ENCODE measurements around the gene CELA3A.

Gene CELA3A

DNA sequence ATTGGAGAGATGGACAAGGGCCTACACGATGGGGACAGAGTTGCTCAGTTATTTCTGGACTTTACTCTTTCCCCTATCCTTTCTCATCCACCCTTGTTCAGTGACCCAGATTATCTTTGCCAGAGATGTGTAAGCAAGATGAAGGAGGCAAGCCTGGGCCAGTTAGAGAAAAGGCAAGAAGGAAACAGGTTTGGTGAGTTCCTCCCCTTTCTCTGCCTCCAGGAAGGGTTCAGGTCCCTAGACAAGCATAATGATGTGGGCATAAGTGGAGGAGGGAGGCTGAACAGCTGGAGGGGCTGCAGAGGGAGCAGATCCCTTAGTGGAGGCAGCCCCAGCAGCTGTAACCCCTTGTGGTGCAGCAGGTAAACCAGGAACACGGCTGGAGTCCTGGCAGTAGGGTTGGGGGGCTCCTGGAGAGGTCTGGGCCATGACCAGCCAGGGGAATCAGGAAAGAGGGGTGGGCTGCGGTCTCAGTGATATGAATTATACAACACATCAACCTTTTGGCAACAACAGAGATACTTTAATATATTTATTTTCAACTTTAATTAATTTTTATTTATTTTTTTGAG, 41.8 kb downstream of the CELA3A start:
- H3K27me3 Mint-ChIP-seq, result no peaks in the 10 kb centered on the region
- H3K4me1 Mint-ChIP-seq, result peaks cover 37 to 57% of the 10 kb centered on the region in 2 donors
- peaks cover 1 to 4% of the 10 kb centered on the region in 2 donors for H3K36me3 Mint-ChIP-seq
- H3K27ac Mint-ChIP-seq, result peak overlapping the region; percentile 11
- DNase-seq, result no peak
- ATAC-seq (replicated peaks), result no peak
- peaks cover 3 to 4% of the 10 kb centered on the region in 2 donors for H3K9me3 Mint-ChIP-seq
- no peak overlapping the region for H3K4me3 Mint-ChIP-seq

DNA sequence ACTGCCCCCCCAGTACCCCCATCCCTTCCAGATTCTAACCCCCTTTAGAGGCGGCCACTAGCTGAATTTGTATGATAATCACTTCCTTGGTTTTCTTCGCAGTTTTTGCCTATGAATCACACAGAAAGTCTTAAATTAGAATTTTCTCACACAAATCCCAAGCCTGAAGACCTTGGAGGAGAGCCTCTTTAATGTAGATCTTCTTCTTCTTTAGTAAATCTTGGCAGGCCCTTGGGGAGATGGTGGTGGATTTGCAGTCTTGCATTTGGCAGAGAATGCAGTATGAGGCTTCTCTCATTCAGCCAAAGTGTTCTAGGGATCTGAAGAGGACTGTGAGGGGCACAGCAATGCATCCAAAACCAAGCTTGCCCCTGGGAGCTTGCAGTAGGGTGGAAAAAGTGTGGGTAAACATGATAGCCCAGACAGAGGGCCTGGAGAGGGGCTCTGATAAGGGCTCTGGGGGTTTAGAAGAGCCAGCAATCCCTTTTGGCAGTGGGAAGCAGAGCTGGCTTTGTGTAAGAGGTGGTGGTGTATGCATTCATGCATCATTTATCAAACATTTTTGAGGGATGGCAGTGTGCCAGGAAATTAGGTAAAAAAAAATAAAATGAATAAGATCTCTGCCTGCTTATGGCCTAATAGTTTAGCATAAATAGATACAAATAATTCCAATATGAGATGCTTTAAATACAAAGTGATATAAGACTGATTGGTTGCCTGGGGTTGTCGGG, 43.4 kb downstream of the CELA3A start:
- Mint-ChIP-seq H3K4me1 (peaks cover 38 to 62% of the 10 kb centered on the region in 2 donors), H3K27me3 (no peaks in the 10 kb centered on the region), H3K36me3 (peaks cover 1 to 4% of the 10 kb centered on the region in 2 donors), H3K4me3 (no peak overlapping the region), H3K27ac (peak overlapping the region; percentile 15), H3K9me3 (peaks cover 3 to 4% of the 10 kb centered on the region in 2 donors)
- no peak for DNase-seq
- no peak for ATAC-seq (replicated peaks)

DNA sequence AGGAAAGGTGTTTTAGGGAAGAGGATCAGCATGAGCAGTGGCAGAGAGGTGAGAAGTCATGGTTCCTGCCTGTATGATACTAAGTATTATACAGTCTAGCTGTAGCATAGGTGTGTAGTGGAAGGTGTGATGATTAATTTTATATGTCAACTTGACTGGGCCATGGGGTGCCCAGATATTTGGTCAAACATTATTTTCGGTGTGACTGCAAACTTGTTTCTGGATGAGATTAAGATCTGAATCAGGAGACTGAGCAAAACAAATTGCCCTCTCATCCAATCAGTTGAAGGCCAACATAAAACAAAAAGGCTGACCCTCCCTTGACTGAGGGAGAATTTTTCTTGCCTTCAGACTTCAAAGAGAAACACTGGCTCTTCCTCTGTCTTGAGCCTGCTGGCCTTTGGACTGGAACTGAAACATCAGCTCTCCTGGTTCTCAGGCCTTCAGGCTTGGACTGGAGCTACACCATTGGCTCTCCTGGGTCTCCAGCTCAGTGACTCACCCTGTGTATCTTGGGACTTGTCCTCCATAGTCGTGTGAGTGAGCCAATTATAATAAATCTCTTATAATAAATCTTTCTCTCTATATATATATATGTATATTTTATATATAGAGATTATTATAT, 44.3 kb downstream of the CELA3A start:
- peaks cover 32 to 56% of the 10 kb centered on the region in 2 donors for H3K4me1 Mint-ChIP-seq
- no peak overlapping the region for H3K4me3 Mint-ChIP-seq
- no peaks in the 10 kb centered on the region for H3K27me3 Mint-ChIP-seq
- peak overlapping the region; percentile 15 for H3K27ac Mint-ChIP-seq
- no peak for ATAC-seq (replicated peaks)
- peaks cover 1 to 4% of the 10 kb centered on the region in 2 donors for H3K36me3 Mint-ChIP-seq
- no peak for DNase-seq
- H3K9me3 Mint-ChIP-seq, result peaks cover 3 to 4% of the 10 kb centered on the region in 2 donors

DNA sequence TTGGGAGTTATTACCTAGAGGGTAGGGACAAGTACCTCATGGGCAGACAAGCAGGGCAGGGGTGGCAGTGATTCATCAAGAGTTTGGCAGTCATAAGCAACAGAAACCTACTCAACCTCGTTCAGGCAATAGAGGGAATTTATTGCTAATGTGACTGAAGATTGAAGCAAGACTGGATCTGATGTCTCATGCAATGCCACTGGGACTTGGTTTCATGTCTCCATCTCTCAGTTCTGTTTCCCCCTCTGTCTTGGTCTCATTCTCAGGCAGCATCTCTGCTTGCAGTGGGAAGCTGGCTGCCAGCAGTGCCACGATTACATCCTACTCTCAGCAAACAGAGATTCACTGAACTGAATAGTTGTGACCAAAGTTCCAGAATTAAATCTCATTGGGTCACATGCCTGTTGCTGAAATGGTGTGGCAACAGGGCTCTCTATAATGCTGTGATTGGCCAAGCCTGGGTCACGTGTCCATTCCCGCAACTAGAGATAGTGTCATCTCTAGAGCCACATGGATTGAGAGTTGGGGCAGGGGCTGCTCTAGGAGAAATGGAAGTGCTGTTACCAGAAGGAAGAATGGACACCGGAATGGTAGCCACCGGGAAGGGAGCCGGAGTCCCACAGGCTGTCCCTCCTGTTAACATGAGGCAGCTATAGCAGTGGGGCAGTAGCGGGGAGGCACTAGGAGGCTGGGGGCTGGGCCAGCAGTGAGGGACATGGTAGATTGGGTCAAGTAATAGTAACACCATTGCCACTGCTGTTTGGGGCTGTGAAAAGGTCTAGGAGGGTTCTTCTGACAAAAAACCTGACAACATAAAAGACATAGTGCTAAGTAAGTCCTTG, 47.1 kb downstream of the CELA3A start:
- peak overlapping the region; percentile 37 to 54 for H3K4me3 Mint-ChIP-seq
- H3K4me1 Mint-ChIP-seq, result peaks cover 21 to 48% of the 10 kb centered on the region in 2 donors
- H3K27me3 Mint-ChIP-seq, result no peaks in the 10 kb centered on the region
- DNase-seq, result peak; percentile 54
- H3K36me3 Mint-ChIP-seq, result peaks cover 1 to 11% of the 10 kb centered on the region in 2 donors
- peaks cover 3 to 4% of the 10 kb centered on the region in 2 donors for H3K9me3 Mint-ChIP-seq
- H3K27ac Mint-ChIP-seq, result peak overlapping the region; percentile 91
- ATAC-seq (replicated peaks), result peak; percentile 58 to 62

DNA sequence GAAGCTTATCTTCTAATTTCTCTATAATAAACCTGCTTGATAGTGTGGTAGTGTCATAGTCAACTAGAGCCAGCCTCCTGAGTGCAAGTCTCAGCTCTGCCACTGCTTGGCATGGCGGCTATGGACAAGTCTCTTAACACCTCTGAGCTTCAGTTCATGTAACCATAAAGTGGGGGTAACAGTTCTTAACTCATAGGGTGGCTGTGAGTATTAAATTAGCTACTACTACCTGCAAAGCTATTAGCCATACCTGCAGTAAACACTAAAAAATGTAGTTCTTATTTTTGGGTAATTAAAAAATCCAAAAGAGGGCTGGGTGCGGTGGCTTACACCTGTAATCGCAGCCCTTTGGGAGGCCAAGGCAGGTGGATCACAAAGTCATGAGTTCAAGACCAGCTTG, 48.9 kb downstream of the CELA3A start:
- Mint-ChIP-seq H3K27me3 (no peaks in the 10 kb centered on the region), H3K9me3 (peaks cover 2% of the 10 kb centered on the region in 2 donors), H3K4me3 (no peak overlapping the region), H3K27ac (no peak overlapping the region), H3K36me3 (peaks cover 6 to 20% of the 10 kb centered on the region in 2 donors), H3K4me1 (peaks cover 20 to 53% of the 10 kb centered on the region in 2 donors)
- DNase-seq (no peak), ATAC-seq (replicated peaks) (no peak)

DNA sequence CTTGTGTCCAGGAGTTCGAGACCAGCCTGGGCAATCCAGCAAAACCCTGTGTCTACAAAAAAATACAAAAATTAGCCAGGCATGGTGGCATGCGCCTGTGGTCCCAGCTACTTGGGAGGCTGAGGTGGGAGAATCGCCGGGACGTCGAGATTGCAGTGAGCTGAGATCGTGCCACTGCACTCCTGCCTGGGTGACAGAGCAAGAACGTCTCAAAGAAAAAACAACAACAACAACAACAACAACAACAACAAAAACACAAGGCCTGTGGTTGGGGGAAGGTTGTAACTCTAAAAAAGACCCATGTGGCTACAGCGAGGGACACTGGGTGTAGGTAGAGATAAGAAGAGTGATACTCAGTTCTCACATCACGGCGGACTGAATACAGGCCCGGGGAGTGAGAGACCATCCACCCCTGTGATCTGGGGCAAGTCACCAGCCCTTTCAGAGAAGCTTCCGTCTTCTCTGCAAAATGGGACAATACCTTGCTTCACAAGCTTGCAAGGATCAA, 50.2 kb downstream of the CELA3A start:
- Mint-ChIP-seq H3K27me3 (no peaks in the 10 kb centered on the region), H3K27ac (peak overlapping the region; percentile 98), H3K4me1 (peaks cover 25 to 63% of the 10 kb centered on the region in 2 donors), H3K9me3 (no peaks in the 10 kb centered on the region), H3K36me3 (peaks cover 14 to 26% of the 10 kb centered on the region in 2 donors), H3K4me3 (peak overlapping the region; percentile 89)
- ATAC-seq (replicated peaks), result no peak
- no peak for DNase-seq

DNA sequence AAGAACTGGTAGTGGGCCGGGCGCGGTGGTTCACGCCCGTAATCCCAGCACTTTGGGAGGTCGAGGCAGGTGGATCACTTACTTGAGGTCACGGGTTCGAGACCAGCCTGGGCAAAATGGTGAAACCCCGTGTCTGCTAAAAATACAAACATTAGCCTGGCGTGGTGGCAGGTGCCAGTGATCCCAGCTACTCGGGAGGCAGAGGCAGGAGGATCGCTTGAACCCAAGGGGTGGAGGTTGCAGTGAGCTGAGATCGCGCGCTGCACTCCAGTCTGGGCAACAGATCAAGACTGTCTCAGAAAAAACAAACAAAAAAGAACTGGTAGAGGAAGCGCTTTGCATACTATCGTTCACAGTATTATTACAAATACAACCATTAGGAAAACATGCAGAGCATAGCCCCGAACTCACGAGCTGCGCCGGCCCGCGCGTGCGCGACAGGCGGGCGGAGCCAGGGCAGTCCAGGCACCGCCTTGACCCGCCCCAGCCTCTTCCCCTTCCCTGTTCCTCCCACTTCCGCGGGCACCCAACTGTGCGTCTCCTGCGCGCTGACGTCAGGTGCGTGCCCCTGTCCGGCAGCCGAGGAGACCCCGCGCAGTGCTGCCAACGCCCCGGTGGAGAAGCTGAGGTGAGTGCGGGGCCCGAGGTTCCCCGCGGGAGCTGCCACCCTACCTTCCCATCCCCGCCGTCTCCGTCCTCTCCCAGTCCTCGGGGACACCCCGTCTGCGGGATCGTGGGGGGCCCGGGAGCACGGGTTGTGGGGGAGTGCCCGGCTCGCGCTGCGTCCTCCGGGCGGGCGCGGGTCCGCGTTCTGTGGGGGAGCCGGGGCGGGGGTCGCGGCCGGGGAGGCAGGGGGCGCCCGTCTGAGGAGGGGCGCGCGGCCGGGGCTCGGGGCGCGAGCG, 50.9 kb downstream of the CELA3A start, which contains the start of gene CDC42:
Gene CDC42, plus strand, starts transcription at position 595 of the 902 bp plus-strand sequence. CDS start 25,770 bp downstream, outside the sequence.
- H3K27me3 Mint-ChIP-seq, result no peaks in the 10 kb centered on the region
- peaks cover 16 to 32% of the 10 kb centered on the region in 2 donors for H3K36me3 Mint-ChIP-seq
- peaks cover 27 to 65% of the 10 kb centered on the region in 2 donors for H3K4me1 Mint-ChIP-seq
- peak; percentile 97 for DNase-seq
- ATAC-seq (replicated peaks), result peak; percentile 89 to 93
- H3K4me3 Mint-ChIP-seq, result peak within 1 kb of the TSS; percentile 89 to 96
- H3K27ac Mint-ChIP-seq, result peak within 1 kb of the TSS; percentile 98
- no peaks in the 10 kb centered on the region for H3K9me3 Mint-ChIP-seq

DNA sequence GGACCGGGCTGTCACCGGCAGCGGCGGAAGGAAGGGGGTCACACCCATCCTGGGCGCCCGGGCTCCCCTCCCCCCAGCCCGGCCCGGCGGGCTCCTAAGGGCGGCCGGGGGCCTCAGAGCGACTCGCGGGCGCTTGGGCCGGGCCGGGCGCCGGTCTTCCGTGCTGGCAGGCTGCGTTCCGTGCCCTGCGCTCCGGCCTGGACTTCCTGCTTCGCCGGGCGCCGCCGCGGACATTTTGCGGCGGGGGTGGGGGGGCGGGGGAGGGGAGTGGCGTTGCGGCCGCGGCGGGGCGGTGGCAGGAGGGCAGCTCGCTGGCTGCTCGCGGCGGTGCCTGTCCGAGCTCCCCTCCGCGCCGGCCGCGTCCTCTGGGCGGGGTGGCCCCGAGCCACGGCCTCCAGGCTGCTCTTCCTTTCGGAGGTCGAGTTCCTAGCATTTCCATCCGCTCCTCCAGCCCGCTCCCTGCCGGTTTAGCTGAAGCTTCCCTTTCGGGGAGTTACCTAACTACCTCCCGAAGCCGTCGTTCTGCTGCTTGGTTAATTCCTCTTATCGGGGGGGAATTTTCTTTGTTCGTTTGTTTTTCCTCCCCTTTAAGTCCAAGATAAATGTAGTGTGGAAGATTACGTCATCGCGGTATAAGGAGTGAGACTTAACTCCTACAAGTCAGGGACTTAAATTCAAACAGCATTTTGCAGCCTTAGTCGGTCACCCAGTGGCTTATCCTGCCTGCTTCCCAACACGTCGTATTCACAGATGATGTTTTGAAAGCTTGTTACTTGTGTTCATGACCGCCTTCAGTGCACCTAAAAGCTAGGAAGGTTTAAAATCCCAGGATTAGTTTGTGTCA, 51.8 kb downstream of the CELA3A start:
- Mint-ChIP-seq H3K4me1 (peaks cover 22 to 63% of the 10 kb centered on the region in 2 donors), H3K27ac (peak overlapping the region; percentile 98), H3K36me3 (peaks cover 22 to 33% of the 10 kb centered on the region in 2 donors), H3K9me3 (no peaks in the 10 kb centered on the region), H3K27me3 (no peaks in the 10 kb centered on the region), H3K4me3 (peak overlapping the region; percentile 89 to 96)
- DNase-seq (peak; percentile 53), ATAC-seq (replicated peaks) (peak; percentile 28 to 37)

DNA sequence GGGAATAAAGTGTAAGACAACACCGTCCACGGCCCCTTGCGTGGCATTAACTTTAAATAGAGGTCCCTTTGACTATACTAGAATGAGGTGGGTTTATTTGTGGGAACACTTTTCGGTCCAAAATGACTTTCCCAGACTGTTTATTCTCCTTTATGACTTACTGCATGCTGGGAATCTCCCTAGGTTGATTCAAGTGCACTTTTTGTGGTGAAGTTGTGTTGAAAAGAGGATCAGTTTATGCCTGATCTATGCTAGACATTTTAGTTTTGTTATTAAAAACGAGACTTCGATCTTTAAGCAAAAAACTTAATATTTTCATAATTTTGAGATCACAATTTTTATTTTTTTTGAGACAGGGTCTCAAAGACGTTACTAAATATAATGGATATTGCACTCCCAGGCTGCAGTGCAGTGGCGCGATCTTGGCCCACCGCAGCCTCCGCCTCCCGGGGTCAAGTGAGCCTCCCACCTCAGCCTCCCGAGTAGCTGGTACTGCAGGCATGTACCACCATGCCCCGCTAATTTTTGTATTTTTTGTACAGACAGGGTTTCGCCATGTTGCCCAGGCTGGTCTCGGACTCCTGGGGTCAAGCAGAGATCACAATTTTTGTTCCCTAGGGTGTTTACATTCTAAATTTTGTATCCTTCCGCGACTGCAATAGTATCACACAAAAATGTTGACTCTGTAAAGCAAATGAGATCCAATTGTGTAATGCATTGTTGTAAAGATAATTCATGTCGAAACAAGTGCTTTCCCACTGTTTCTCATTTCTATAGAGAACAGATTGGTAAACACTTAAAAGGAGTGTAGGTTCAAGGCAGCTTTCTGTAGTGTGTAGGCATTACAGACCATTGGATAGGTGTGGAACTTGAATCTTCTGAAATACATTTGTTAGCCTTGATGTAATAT, 52.7 kb downstream of the CELA3A start:
- Mint-ChIP-seq H3K27ac (peak overlapping the region; percentile 98), H3K36me3 (peaks cover 22 to 33% of the 10 kb centered on the region in 2 donors), H3K4me3 (peak overlapping the region; percentile 89 to 96), H3K9me3 (no peaks in the 10 kb centered on the region), H3K27me3 (no peaks in the 10 kb centered on the region), H3K4me1 (peaks cover 16 to 55% of the 10 kb centered on the region in 2 donors)
- ATAC-seq (replicated peaks) (peak in 1 of 2 donors; percentile 4), DNase-seq (no peak)

DNA sequence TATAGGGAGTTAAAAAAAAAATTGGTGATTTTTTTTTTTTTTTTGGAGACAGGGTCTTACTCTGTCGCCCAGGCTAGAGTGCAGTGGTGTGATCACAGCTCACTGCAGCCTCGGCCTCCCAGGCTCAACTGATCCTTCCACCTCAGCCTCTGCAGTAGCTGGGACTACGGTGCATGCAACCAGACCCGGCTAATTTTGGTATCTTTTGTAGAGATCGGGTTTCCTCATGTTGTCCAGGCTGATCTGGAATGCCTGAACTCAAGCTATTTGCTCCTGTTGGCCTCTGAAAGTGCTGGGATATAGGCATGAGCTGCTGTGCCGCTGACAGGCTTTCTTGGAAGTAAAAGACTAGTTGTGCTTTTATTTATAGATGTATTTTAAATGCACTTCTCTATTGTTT, 54.0 kb downstream of the CELA3A start:
- Mint-ChIP-seq H3K27ac (peak overlapping the region; percentile 47), H3K4me3 (peak overlapping the region; percentile 64 to 72), H3K36me3 (peaks cover 22 to 33% of the 10 kb centered on the region in 2 donors), H3K4me1 (peaks cover 20 to 64% of the 10 kb centered on the region in 2 donors), H3K27me3 (no peaks in the 10 kb centered on the region), H3K9me3 (no peaks in the 10 kb centered on the region)
- no peak for ATAC-seq (replicated peaks)
- DNase-seq, result no peak

DNA sequence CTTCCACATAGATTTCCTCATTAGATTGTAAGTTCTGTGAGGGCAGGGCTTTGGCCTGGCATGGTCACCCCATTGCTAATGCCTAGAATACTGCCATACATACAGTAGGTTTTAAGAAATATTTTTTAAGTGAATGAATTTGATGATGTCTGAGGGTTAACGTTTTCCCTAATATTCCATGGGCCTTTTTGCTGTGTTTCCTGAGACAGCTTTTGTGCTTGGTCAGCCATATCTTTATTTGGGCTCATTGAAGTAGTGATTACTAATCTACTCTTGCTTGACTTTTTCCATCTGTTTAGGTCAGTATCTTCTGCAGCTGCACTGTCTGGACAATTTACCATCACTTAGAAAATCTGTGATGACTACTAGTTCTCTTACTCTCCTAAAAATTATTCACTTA, 54.6 kb downstream of the CELA3A start:
- Mint-ChIP-seq H3K27me3 (no peaks in the 10 kb centered on the region), H3K4me1 (peaks cover 22 to 70% of the 10 kb centered on the region in 2 donors), H3K4me3 (peak overlapping the region; percentile 39 to 57), H3K36me3 (peaks cover 22 to 33% of the 10 kb centered on the region in 2 donors), H3K27ac (peak overlapping the region; percentile 22), H3K9me3 (no peaks in the 10 kb centered on the region)
- ATAC-seq (replicated peaks), result no peak
- no peak for DNase-seq
